Measurements from ENCODE around the gene TMEM121B. TPM values are rescaled to one million over a fixed set of nuclear protein-coding genes. Genes with fewer than 3 reads are reported as not detected.

Gene TMEM121B
- total RNA-seq, 1 donor from 2014 or later, result 1.9 TPM

DNA sequence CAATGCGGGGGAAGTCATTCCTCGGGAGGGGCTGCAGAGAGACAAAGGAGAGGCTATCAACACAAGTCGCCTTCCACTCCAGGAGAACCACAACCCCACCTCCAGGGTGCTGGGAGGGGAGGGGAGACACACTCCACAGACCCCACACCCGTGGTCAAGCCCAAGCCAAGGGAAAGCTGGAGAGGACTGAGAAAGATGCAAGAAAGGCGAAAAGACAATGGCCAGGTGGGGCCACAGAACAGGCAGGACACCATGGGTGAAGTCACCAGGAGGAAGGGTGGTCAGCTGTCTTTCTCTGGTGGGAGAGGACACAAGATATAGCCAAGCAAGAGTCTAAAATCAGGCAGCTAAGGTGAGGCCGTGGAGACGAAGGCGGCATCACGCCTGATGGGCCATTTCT, 21.9 kb upstream of the TMEM121B start:
- DNase-seq (no peak), ATAC-seq (ENCODE audit: poor library complexity) (no peak)
- intact Hi-C loops (cut with DNase I), result no loop called here

DNA sequence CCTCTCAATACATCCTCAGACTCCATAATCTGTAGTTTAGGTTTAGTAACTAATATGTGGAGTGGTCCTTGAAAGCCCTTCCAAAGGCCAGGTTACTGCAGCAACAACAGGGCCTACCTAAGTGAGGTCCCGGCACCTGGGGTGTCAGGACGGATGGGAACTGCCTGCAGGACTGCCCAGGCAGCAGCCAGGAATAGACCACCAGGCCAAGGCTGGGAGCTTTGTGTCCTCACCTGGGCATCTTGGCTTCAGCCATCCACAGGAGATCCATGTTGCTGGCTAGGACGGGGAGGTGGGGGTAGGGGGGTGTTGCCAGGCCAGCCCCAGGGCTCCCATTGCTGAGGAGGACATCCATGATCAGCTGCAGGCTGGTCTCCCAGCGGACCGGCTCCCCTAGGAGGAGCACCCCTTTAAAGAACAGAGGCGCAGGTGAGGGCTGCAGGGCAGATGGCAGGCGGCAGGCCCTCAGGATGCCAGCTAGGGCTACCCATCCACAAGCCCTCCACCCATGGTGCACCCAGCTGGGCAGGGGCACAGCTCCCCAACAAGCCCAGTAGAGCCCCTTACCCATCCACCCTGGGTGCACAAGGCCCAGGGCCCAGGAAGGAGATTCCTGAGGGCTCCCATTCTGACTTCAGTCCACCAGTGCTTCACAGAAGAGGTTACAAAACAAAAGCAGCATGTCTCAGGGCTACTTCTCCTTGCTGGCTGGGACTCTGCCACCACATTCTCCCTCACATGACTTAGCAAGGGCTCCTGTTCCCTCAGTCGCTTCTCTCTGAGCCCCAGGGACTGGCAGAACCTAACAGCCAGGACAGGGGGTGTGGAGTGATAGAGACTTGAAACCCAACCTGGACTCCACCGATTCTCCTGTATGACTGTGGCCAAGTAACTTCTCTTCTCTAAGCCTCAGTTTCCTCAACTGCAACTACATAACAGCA, 19.9 kb upstream of the TMEM121B start:
- ATAC-seq (ENCODE audit: poor library complexity) (peak; percentile 41), DNase-seq (no peak)
- intact Hi-C loops (cut with DNase I), result no loop called here

DNA sequence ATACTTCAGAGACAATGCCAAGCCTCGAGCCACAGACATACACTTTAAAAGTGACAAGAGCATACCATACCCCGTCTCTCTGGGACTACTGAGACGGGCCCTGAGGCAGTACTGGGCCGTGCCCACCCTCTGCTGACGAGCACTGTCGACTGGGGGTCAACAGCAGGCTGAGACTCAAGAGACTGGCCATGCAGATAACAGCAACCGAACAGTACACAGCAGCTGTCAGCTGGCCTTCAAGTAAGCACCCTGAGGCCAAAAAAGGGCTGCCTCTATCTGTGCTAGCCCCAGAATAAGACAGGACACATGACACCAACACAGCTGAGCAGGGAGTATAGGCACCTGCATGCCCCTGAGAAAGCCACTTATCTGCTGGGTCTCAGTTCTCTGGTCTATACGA, 18.9 kb upstream of the TMEM121B start:
- DNase-seq (no peak), ATAC-seq (ENCODE audit: poor library complexity) (peak; percentile 88)
- intact Hi-C loops (cut with DNase I), result no loop called here

DNA sequence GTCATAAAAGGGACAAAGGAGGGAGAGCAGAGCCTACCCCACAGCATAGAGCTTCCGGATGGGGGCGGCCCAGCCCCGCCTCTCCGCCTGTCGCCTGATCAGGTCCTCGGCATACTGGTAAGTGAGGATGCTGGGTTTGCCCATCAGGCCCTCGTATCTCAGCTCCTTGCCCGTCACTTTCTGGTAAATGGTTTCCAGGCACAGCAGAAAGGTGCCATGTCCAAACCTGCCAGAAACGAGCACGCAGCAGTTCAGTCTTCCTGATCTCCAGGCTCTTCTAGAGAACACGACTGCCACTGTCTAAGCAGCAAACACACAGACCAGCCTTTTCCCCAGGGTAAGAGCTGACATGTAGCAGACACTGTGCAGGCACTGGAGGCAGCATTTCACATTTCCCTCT, 17.4 kb upstream of the TMEM121B start:
- DNase-seq, result no peak
- intact Hi-C loops (cut with DNase I), result no loop called here
- ATAC-seq (ENCODE audit: poor library complexity), result no peak

DNA sequence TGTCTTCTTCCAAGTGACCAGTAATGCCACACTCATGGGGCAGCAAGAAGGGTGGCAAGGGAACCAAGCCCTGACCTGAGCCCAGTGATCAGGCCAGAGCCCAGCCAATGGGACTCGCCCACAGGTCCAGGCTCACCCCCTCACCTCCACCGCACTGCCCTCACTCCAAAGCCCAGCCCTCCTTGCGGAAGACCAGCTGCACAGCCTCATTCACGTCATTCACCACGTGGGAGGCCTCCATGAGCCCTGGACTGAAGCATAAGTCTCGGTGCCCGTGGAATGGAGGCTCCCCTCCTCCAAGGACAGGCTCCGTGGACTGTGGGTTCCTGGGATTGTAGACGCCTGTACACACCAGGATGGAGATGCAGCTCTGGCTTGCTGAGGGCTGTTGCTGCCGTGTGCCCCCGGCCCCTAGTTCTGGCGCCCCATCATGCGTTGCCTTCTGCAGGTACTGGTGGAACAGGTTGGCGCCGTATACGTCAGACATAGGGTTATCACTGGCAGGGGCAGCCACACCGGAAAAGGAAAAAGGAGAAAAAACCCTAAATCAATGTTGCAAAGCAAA, 16.8 kb upstream of the TMEM121B start:
- no peak for ATAC-seq (ENCODE audit: poor library complexity)
- intact Hi-C loops (cut with DNase I), result no loop called here
- DNase-seq, result no peak

DNA sequence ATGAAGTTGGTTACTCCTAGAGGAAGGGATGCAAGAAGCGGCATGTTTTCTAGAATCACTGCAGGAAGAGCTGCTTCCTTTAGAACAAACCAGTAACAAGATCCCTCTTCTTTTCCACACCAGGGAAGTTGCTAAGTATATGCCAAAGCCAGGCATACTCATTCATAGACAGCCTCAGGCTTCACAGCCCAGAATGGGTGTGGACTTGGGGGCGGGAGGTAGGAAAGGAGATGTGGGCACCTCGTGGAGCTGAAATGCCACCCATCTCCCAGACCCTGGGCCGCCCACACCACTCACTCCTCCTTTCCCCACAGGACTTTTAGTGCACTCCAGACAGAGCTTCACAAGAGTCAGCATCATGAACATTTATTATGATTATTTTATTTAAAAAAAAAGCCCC, 16.0 kb upstream of the TMEM121B start:
- intact Hi-C loops (cut with DNase I), result no loop called here
- DNase-seq, result no peak

DNA sequence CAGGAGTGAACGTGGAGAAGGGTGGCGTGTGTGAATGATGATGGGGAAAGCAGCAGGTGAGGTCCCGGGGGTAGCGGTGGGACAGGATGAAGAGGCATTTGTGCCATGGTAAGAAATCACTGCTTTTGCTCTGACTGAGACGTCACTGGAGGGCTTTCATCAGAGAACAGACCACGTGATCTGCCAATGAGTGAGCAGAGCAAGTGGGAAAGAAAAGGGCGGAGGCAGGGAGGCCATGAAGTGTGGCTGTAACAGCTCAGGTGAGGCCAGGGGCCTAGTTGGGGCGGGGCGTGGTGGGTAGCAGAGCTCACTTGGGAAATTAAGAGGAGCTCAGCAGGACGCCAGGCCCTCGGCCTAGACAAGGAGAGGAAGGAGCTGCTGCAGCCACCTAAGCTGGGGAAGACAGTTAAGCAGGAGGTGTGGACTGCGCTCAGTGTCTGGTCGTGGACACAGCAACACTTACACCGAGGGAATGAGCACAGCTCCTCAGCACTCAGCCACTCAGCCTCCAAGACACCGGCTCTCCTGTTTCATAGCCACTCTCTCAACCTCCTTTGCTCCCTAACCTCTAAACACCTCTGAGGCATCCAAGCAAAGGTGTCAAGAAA, 14.1 kb upstream of the TMEM121B start:
- DNase-seq (no peak), ATAC-seq (ENCODE audit: poor library complexity) (no peak)
- intact Hi-C loops (cut with DNase I), result no loop called here

More for the DNA sequence above, 16.0 kb upstream of the TMEM121B start:
- ATAC-seq (ENCODE audit: poor library complexity), result no peak

DNA sequence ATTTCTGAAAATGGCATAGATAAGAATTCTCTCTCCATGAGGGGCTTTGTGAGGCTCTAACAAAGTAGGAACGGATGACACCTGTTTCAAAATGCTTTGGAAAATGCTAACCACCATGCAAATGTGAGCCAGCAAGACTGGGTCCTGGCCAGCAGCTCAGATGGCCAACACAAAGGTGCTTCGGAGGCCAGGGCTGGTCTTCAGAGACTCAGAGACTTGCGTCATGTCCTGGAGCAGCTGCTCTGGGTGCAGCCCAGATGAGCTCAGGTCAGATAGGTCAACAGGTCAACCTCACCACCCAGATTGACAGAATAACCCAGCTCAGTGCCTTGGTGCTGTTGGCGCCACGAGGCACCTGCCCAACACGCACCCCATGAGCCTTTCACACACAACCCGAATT, 12.0 kb upstream of the TMEM121B start:
- ATAC-seq (ENCODE audit: poor library complexity), result no peak
- intact Hi-C loops (cut with DNase I), result no loop called here
- no peak for DNase-seq

DNA sequence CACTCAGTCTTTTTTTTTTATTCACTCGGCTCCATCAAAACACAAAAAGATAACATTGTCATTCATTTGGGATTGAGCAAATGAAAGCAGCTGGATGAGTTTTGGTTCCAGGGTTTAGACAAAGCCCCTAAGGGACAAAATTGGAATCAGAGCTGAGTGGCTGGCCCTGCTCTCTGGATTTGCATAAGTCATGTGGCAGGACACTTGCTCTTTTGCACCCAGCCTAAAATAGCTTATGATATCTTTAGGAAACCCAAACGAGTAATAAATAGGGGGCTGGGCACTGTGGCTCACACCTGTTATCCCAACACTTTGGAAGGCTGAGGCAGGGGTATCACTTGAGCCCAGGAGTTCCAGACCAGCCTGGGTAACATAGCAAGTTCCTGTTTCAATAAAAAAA, 11.0 kb upstream of the TMEM121B start:
- intact Hi-C loops (cut with DNase I), result no loop called here
- peak; percentile 95 for ATAC-seq (ENCODE audit: poor library complexity)
- no peak for DNase-seq

DNA sequence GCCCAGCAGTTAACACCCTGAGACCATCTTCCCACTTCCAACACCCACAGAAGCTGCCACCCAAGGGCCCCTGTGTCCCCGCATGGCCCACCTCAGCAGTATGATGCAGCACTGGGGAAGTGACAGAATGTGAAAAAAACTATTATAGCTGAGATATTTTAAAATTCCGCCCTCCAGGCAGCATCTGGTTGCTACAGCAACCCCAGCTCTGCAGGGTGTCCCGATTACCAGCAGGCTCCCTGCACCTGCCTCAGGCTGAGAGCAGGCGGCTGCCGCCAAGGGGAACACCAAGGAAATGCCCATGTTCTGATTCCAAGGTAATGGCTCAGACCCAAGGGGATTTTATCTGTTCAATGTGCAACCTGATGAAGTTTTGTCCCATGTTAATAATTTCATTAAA, 10.5 kb upstream of the TMEM121B start:
- peak; percentile 82 for ATAC-seq (ENCODE audit: poor library complexity)
- intact Hi-C loops (cut with DNase I), result no loop called here
- DNase-seq, result no peak

DNA sequence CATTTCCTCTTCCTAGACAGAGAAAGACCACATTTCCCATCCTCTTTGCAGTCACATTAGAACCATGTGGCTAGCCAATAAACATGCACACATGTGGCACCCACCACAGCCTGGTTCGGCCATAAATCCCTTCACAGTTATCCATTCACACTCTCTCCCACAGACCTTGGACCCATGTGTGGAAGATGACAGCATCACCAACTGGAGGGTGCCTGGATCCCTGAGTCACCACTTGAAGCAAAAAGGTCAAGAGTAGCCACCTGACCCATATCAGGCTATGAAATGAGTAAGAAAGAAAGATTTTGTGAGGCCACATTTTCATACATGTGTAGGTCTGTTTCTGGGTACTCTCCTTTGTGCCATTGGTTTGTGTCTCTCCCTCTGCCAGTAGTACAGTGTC, 9.0 kb upstream of the TMEM121B start:
- DNase-seq, result no peak
- no peak for ATAC-seq (ENCODE audit: poor library complexity)
- intact Hi-C loops (cut with DNase I), result no loop called here

DNA sequence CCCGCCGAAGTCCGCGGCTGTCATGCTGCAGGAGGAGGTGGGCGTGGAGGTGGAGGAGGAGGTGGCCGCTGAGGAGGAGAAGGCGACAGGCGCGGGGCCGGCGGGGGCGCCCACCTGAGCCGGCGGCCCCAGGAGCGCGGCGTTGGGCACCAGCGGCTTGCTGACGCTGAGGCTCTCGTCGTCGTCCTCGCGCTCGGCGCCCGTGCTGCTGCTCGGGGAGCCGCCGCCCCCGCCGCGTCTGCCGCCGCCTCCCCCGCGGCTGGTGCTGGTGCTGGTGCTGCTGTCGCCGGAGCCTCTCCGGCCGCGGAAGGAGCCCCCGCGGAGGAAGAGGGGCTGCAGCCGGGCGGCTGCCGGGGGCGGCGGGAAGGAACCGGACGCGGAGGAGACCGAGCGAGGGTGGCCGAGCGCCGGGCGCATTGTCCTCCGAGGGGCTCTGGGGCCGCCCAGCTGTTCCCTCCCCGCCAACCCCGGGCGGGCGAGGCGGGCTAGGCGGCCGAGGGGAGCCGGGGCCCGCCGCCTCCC, 388 bp downstream of the TMEM121B start:
- no peak for DNase-seq
- ATAC-seq (ENCODE audit: poor library complexity), result no peak
- intact Hi-C loops (cut with DNase I), result no loop called here

DNA sequence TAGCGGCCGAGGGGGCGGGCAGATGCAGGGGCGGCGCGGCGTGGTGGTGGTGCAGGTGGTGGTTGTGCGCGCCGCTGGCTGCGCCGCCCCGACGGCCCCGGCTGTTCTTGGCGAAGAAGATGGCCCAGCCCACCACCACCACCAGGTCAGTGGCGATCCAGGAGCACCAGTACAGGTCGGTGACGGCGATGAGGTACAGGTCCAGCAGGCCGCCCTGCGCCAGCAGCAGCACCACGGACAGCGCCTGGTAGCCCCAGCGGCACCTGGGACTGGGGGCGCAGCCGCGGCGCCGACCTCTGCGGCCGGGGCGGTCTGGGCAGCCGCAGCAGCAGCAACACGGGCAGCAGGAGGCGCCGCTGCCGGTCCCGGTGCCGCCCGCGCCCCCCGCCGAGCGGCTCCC, 879 bp downstream of the TMEM121B start:
- DNase-seq (peak; percentile 72), ATAC-seq (ENCODE audit: poor library complexity) (peak; percentile 27)
- intact Hi-C loops (cut with DNase I), result no loop called here

DNA sequence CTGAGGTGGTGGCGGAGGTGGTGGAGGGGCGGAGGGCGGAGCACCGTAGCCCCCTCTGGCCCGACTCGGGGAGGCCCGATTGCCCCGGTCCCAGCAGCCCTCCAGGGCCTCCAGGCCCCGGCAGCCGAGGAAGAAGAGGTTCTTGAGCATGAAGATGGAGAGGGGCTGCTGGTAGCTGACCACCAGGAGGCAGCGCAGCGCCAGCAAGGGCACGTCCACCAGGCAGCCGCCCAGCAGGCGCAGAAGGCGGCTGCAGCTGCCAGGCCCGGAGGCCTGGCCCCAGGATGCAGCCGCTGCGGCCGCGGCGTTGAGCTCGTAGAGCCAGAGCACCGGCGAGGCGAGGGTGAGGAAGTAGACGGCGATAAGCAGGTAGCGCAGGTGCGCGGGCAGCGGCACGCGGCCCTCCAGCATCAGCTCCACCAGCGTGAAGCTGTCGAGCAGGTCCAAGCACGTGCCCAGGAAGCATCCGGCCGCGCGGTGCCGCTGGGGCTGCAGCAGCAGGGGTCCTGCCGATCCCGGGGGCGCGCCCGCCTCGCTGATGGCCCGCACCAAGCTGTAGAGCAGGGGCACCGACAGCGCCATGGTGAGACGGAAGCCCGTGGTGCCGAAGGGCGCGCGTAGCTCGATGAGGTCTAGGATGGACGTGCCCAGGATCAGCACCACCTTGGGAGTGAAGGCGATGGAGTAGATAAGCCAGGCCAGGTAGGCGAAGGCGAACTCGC, 1.5 kb downstream of the TMEM121B start:
- intact Hi-C loops (cut with DNase I), result loop anchor here (5.0 kb wide), 1 partner anchor 48 kb away; no protein-coding TSS in a partner anchor
- ATAC-seq (ENCODE audit: poor library complexity) (peak; percentile 56), DNase-seq (peak; percentile 78)

DNA sequence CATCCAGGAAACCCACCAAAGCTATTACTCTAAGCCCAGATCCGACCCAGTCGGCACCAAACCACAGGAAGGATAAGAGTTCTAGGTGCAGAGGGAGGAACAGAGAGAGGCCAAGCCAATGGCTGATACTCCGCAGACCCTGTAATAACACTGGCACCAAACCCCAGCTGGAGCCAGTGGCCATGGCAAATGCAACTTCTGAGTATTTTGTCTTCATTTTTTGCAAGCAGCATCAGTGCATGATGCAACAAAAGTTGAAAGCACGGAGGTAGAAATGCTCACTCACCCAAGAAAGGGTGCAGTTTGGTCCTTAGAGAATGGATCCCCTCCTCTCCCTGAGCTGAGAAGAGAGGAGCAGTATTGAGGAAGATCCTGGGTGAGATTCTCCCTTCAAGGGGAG, 2.8 kb downstream of the TMEM121B start:
- intact Hi-C loops (cut with DNase I), result loop anchor here (5.0 kb wide), 1 partner anchor 49 kb away; no protein-coding TSS in a partner anchor
- ATAC-seq (ENCODE audit: poor library complexity), result no peak
- no peak for DNase-seq

DNA sequence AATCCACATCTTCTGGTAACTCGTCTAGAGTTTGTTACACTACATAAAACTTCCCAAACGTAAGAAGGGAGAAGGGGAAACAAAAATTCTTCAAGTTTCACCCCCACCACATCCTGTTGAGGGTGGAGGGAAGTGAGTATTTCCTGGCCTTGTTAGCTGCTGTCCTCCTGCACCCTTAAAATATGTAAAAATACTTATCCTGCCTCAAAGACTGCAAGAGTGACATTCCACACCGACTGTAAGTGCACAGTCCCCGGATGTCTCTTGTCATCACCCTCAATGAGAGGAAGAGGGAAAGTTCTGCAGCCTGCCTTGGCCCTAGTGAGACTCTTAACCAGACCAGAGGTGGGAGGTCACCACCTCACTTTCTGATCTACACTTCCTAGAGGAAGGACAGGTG, 3.3 kb downstream of the TMEM121B start:
- no peak for ATAC-seq (ENCODE audit: poor library complexity)
- intact Hi-C loops (cut with DNase I), result loop anchor here (5.0 kb wide), 1 partner anchor 49 kb away; no protein-coding TSS in a partner anchor
- DNase-seq, result no peak

DNA sequence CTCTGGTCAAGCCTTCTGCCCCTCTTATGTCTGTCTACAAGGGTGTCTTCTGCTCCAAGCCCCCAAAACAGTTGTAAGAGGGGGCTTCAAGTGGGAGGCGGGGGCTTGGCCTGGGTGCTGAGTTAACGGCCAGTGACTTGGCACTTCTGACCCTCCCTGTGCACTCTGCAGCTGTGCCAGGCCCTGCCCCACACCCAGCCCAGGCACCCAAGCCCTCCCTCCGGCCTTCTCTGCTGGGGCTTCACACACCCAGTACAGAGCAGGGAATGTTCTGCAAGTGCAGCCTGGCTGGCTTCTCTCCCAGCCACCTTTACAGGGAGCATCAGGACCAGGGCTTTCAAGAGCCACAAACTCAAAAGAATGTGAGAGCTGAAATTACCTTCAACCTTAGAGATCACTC, 3.8 kb downstream of the TMEM121B start:
- ATAC-seq (ENCODE audit: poor library complexity), result no peak
- intact Hi-C loops (cut with DNase I), result loop anchor here (5.0 kb wide), 1 partner anchor 50 kb away; no protein-coding TSS in a partner anchor
- no peak for DNase-seq

DNA sequence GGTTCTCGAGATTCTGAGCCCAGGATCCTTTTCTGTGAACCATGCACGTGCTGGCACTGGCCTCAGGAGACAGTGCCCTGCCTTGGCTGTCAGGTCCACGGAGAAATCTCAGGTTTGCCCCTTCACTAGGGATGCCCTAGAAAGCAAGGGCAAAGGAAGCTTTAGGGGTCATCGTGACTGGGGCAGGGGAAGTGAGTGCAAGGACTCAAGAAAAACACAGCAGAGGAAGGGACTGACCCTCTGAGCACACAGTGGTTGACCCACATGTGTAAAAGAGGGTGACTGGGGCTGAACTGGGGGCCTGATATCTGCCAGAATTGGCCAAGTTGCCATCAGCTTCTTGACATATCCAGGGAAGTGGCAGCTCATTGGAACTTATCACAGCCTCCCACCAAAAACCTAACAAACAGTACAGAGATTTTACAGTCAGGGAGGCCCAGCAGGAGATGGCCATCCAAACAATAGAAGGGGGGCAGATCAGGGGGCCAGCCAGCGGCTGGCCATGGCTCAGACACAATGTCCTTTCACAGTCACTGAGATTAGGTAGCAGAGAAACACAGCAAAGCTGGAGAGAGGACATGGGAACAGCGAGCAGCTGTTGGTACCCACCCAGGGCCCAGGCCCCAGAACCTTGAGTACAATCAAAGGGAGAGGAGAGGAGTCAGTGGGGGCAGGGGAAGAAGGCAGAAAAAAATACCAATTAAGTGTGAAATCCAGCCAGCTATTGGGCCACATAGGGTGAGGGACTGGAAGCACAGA, 4.4 kb downstream of the TMEM121B start:
- DNase-seq (no peak), ATAC-seq (ENCODE audit: poor library complexity) (no peak)
- intact Hi-C loops (cut with DNase I), result loop anchor here (5.0 kb wide), 1 partner anchor 51 kb away; no protein-coding TSS in a partner anchor
